A549 (cell line): ENCODE results near the gene GPR27.

Experiments
- CBX8 ChIP-seq: fragments of 200-600 bp; sonication (generic); IDR thresholded peaks from 2 replicates; pipeline ENCODE4 v1.6.1; 2016
- CEBPB ChIP-seq, 2 experiments: fragments of >200 bp in 1 of 2; sonication (Bioruptor Twin) in 1 of 2; formaldehyde crosslinking in 1 of 2; IDR thresholded peaks; 2 replicates each; pipeline ENCODE4 v1.6.1; 2012 to 2016
- MAX ChIP-seq: IDR thresholded peaks from 2 replicates; pipeline ENCODE4 v1.6.1; 2012
- MYC ChIP-seq: IDR thresholded peaks from 2 replicates; pipeline ENCODE4 v1.6.1; 2012; ENCODE audit warnings: mild to moderate bottlenecking, inconsistent platforms, low read length, improper control_type of control experiment, borderline replicate concordance
- POLR2A ChIP-seq: IDR thresholded peaks from 2 replicates; pipeline ENCODE4 v1.6.1; 2012; ENCODE audit warnings: mild to moderate bottlenecking, low read length
- TF ChIP-seq, protein P1 (sequence below): fragments of >200 bp; sonication (Bioruptor Twin); formaldehyde crosslinking; IDR thresholded peaks from 3 replicates; pipeline ENCODE4 v1.5.1; 2016
- TF ChIP-seq, protein P2 (sequence below): fragments of 150-350 bp; IDR thresholded peaks from 2 replicates; pipeline ENCODE4 v1.6.1; 2014; ENCODE audit warnings: low read depth, mild to moderate bottlenecking, low read length

- TF ChIP-seq MYC: no peak
- no peak for TF ChIP-seq CEBPB (IDR thresholded peaks at IDR 0.05)
- no peak for TF ChIP-seq MAX
- TF ChIP-seq, protein P1, sequence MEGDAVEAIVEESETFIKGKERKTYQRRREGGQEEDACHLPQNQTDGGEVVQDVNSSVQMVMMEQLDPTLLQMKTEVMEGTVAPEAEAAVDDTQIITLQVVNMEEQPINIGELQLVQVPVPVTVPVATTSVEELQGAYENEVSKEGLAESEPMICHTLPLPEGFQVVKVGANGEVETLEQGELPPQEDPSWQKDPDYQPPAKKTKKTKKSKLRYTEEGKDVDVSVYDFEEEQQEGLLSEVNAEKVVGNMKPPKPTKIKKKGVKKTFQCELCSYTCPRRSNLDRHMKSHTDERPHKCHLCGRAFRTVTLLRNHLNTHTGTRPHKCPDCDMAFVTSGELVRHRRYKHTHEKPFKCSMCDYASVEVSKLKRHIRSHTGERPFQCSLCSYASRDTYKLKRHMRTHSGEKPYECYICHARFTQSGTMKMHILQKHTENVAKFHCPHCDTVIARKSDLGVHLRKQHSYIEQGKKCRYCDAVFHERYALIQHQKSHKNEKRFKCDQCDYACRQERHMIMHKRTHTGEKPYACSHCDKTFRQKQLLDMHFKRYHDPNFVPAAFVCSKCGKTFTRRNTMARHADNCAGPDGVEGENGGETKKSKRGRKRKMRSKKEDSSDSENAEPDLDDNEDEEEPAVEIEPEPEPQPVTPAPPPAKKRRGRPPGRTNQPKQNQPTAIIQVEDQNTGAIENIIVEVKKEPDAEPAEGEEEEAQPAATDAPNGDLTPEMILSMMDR: no peak
- TF ChIP-seq POLR2A: no peak
- no peak for TF ChIP-seq CBX8
- TF ChIP-seq, protein P2, sequence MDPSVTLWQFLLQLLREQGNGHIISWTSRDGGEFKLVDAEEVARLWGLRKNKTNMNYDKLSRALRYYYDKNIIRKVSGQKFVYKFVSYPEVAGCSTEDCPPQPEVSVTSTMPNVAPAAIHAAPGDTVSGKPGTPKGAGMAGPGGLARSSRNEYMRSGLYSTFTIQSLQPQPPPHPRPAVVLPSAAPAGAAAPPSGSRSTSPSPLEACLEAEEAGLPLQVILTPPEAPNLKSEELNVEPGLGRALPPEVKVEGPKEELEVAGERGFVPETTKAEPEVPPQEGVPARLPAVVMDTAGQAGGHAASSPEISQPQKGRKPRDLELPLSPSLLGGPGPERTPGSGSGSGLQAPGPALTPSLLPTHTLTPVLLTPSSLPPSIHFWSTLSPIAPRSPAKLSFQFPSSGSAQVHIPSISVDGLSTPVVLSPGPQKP: no peak
These were observed 43.8 kb downstream of the GPR27 start for GRCh38 chr3:71797455-71797854.
